ENCODE results near the gene UBL4B.

UBL4B gene

DNA sequence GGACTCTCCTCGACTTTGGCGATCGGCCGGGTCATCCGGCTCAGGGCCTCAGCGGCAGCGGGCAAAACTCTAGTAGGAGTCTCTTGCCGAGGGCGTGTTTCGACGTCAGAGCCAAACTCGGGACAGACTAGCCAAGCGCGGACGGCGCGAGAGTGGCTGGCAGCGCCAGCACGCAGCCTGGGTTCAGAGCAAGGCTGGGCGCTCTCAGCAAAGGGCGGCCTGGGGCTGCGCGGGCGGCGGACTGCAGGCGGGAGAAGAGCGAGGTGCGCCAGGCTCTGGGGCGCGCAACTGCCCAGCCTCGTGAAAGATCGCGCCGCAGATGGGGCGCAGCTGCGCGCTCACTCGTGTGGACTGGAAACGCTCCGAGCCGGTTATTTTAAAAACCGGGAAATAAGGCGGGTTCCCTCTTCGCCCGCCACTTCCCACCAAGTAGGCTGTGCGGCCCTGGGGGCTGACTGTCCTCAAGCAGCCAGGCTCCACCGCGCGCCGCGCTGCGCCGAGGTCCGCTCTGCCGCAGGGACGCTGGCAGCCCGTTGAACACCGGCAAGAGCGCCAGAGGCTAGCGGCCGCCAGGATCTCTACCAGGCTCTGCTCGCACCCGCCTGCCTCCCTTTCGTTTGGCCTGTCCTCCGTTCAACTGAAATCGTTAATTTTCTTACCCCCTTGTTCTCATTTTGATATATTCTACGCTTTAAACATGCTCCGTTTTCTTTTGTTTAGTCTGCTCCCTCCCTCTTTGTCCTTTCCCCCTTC, 44.2 kb upstream of the UBL4B start:
- no peak for DNase-seq (ENCODE audit: low read depth, low spot score)
- no peak overlapping the region for H3K4me3 ChIP-seq (ENCODE audit: low read depth, low read length)
- in situ Hi-C loops (cut with HindIII; ENCODE audit: low sequenced_read_pairs), result no loop called here
- TF ChIP-seq, protein P1, sequence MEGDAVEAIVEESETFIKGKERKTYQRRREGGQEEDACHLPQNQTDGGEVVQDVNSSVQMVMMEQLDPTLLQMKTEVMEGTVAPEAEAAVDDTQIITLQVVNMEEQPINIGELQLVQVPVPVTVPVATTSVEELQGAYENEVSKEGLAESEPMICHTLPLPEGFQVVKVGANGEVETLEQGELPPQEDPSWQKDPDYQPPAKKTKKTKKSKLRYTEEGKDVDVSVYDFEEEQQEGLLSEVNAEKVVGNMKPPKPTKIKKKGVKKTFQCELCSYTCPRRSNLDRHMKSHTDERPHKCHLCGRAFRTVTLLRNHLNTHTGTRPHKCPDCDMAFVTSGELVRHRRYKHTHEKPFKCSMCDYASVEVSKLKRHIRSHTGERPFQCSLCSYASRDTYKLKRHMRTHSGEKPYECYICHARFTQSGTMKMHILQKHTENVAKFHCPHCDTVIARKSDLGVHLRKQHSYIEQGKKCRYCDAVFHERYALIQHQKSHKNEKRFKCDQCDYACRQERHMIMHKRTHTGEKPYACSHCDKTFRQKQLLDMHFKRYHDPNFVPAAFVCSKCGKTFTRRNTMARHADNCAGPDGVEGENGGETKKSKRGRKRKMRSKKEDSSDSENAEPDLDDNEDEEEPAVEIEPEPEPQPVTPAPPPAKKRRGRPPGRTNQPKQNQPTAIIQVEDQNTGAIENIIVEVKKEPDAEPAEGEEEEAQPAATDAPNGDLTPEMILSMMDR (IDR thresholded peaks at IDR 0.05; ENCODE audit: low read depth, low read length), result no peak

- H3K4me3 ChIP-seq (ENCODE audit: low read depth, low read length), result no peak overlapping the region
- in situ Hi-C loops (cut with HindIII; ENCODE audit: low sequenced_read_pairs), result no loop called here
- TF ChIP-seq, protein P1 (IDR thresholded peaks at IDR 0.05; ENCODE audit: low read depth, low read length), result no peak
- no peak for DNase-seq (ENCODE audit: low read depth, low spot score)
Measured at GRCh38 chr1:110068646-110069403, 43.4 kb upstream of the UBL4B start.

DNA sequence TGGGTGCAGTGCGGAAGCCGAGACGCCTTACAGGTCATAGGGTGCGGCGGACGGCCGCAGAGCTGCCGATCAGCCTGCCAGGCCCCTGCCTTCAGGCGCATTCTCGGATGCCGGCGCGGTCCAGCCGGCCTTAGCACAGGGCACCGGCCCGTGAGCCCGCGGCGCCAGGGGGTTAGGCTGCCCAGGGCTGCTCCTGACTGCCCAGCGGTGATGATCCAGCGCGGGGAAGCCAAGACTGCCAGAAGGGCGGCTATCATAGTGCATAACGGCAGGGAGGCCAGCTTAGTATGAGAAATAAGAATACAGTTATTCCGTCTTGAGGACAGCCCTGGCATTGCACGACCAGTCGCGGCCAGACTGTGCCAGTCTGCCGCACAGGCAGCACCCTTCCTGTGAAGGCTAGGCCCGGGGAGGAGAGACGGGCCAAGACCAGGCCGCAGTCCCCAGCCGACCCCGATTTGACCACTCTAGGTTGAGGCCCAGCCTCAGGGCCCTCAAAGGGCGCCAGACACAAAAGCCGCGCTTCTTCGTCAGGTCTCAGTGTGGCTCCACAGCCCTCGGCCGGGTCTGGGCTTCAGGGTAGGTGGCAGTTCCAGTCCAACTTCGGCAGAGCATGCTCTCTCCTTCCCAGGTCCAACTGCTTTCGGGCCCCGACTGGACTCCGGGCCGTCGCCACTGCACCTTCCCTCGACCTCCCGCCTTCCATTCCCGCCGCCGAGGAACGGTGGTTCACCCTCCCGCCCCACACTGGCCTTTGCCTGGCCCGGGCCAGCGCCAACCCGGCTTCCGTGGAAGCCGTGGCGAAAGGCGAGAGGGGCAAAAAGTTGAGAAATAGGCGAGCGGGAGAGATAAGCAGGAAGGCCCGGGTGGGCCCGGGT, 42.6 kb upstream of the UBL4B start:
- TF ChIP-seq, protein P1 (IDR thresholded peaks at IDR 0.05; ENCODE audit: low read depth, low read length), result no peak
- in situ Hi-C loops (cut with HindIII; ENCODE audit: low sequenced_read_pairs), result no loop called here
- DNase-seq (ENCODE audit: low read depth, low spot score), result no peak
- no peak overlapping the region for H3K4me3 ChIP-seq (ENCODE audit: low read depth, low read length)

DNA sequence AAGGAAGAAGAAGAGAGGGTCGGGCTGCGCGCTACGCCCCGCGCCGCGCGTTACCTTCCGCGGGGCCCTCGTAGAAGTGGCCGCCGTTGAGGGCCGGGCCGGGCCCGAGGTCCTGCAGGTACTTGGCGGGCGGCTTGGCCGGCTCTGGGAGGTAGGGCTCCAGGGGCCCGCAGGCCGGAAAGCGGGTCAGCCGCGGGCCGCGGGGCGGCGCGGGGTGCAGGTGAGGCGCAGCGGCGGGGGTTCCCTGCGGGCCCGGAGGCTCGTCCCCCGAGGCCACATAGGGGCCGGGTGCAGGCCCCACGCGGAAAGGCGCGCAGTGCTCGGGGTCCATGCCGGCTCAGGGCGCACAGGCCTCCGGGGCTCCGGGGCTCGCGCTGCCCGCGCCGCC, 42.0 kb upstream of the UBL4B start:
- in situ Hi-C loops (cut with HindIII; ENCODE audit: low sequenced_read_pairs), result no loop called here
- TF ChIP-seq, protein P1 (IDR thresholded peaks at IDR 0.05; ENCODE audit: low read depth, low read length), result no peak
- H3K4me3 ChIP-seq (ENCODE audit: low read depth, low read length), result no peak overlapping the region
- DNase-seq (ENCODE audit: low read depth, low spot score), result no peak

- H3K4me3 ChIP-seq (ENCODE audit: low read depth, low read length), result no peak within 1 kb of the TSS
- TF ChIP-seq, protein P1 (IDR thresholded peaks at IDR 0.05; ENCODE audit: low read depth, low read length), result no peak
- in situ Hi-C loops (cut with HindIII; ENCODE audit: low sequenced_read_pairs), result no loop called here
- no peak for DNase-seq (ENCODE audit: low read depth, low spot score)
Measured at GRCh38 chr1:110070671-110071242, 41.5 kb upstream of the UBL4B start, which contains the start of gene ALX3. Gene ALX3 (minus strand): TSS chr1:110070672. CDS start chr1:110070612, 60 bp downstream.

DNA sequence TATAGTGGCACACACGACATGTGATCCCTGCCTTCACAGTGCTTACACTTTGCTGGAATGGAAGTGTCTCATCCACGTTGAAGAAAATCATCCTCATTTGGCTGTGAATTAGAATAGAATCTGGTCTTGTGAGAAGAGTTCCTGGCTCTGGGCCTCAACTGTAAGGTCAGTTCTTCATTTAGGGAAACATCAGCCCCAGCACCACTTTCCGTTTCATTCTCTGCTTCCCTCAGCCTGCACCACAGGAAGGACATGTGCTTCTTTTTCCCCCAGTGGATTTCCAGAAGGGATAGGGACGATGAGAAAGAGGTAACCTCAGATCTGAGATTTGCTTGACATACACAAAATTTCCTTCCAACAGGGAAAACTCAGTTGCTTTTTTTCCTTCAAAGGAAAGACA, 38.1 kb upstream of the UBL4B start:
- no peak overlapping the region for H3K4me3 ChIP-seq (ENCODE audit: low read depth, low read length)
- TF ChIP-seq, protein P1 (IDR thresholded peaks at IDR 0.05; ENCODE audit: low read depth, low read length), result no peak
- in situ Hi-C loops (cut with HindIII; ENCODE audit: low sequenced_read_pairs), result no loop called here
- DNase-seq (ENCODE audit: low read depth, low spot score), result no peak
